Suprapubic skin (tissue), 3 donors: ENCODE measurements around the gene PODXL2.

Experiments
- CTCF ChIP-seq, 2 donors: fragments of 200-600 bp in 1 of 2; fragments of 450-650 bp in 1 of 2; sonication (generic) in 1 of 2; IDR thresholded peaks; one replicate each; pipeline ENCODE4 v1.5.1; 2016 to 2019; ENCODE audit warnings: antibody characterized with exemption in 2 of 2, mild to moderate bottlenecking in 1 of 2, moderate library complexity in 1 of 2
- POLR2AphosphoS5 ChIP-seq, 3 donors: sonication (generic); formaldehyde crosslinking; IDR thresholded peaks; one replicate each; pipeline ENCODE4 v1.6.1; 2017; ENCODE audit warnings: antibody characterized with exemption in 3 of 3

- TF ChIP-seq CTCF (IDR thresholded peaks at IDR 0.05) (no peak), POLR2AphosphoS5 (IDR thresholded peaks at IDR 0.05) (no peak)
Observed at GRCh38 chr3:127660621-127661251, 31.8 kb downstream of the PODXL2 start.
